Uterine smooth muscle cell (primary cell): Measurements from ENCODE around the gene COX6B1. TPM values are rescaled to one million over a fixed set of nuclear protein-coding genes. Genes with fewer than 3 reads are reported as not detected.

Source experiments
- total RNA-seq: library from RNA; depleted of rRNA; stranded (reverse); fragments of >200 nt; gene quantifications from 2 replicates; pipeline ENCODE4 v1.2.3, GENCODE V29; 2014

Gene COX6B1
- total RNA-seq: 324 and 362 TPM in 2 replicates

GRCh38 chr19:35648017-35648961, at the start of gene COX6B1:
Gene COX6B1, plus strand, starts transcription at chr19:35648323. Its CDS starts 2,921 bp downstream, at chr19:35651244.

GRCh38 chr19:35612559-35613321, 35.4 kb upstream of the COX6B1 start, which contains the start of gene HAUS5:
Gene HAUS5, plus strand, starts transcription at chr19:35612735. Its CDS starts 60 bp downstream, at chr19:35612795.

GRCh38 chr19:35628565-35629331, 19.4 kb upstream of the COX6B1 start, which contains the start of gene RBM42:
Gene RBM42, plus strand, starts transcription at chr19:35629036. Its CDS starts 118 bp downstream, at chr19:35629154.

GRCh38 chr19:35641515-35642151, 6.5 kb upstream of the COX6B1 start, which contains the start of gene ETV2:
Gene ETV2, plus strand, starts transcription at chr19:35641745. Its CDS starts 716 bp downstream, at chr19:35642461.

GRCh38 chr19:35666251-35666913, 18.3 kb downstream of the COX6B1 start, which contains the start of gene UPK1A:
Gene UPK1A, plus strand, starts transcription at chr19:35666517. Its CDS starts 296 bp downstream, at chr19:35666813.

GRCh38 chr19:35704218-35704617, 56.1 kb downstream of the COX6B1 start, which contains the start of gene ZBTB32:
Gene ZBTB32, plus strand, starts transcription at chr19:35704558. Its CDS starts 10,069 bp downstream, at chr19:35714627.

Other genes starting within 250 kb of the COX6B1 start
- not detected in 2 replicates for gene FFAR2, start 200.1 kb upstream of the COX6B1 start, total RNA-seq
- not detected in 2 replicates for gene KRTDAP, start 157.9 kb upstream of the COX6B1 start, total RNA-seq
- 14.1 and 21.9 TPM in 2 replicates for gene DMKN, start 134.7 kb upstream of the COX6B1 start, total RNA-seq
- 1.7 and 4.5 TPM in 2 replicates for gene SBSN, start 120.0 kb upstream of the COX6B1 start, total RNA-seq
- gene GAPDHS, start 114.9 kb upstream of the COX6B1 start, total RNA-seq: not detected in 2 replicates
- gene TMEM147, start 102.7 kb upstream of the COX6B1 start, total RNA-seq: 80.7 and 104 TPM in 2 replicates
- not detected in 2 replicates for gene ATP4A, start 84.7 kb upstream of the COX6B1 start, total RNA-seq
- gene PMIS2, start 62.1 kb upstream of the COX6B1 start, total RNA-seq: not detected in 2 replicates
- gene HAUS5, start 35.6 kb upstream of the COX6B1 start, total RNA-seq: 9.4 and 16.6 TPM in 2 replicates
- 41.0 and 49.0 TPM in 2 replicates for gene RBM42, start 19.3 kb upstream of the COX6B1 start, total RNA-seq
- 0.11 and 0.50 TPM in 2 replicates for gene ETV2, start 6.6 kb upstream of the COX6B1 start, total RNA-seq
- gene UPK1A, start 18.2 kb downstream of the COX6B1 start, total RNA-seq: not detected in 2 replicates
- gene ZBTB32, start 56.2 kb downstream of the COX6B1 start, total RNA-seq: not detected in 2 replicates
- gene KMT2B, start 69.7 kb downstream of the COX6B1 start, total RNA-seq: 7.5 TPM in 2 replicates
- gene IGFLR1, start 94.1 kb downstream of the COX6B1 start, total RNA-seq: 0.62 and 0.66 TPM in 2 replicates
- gene U2AF1L4, start 97.1 kb downstream of the COX6B1 start, total RNA-seq: 6.1 and 8.9 TPM in 2 replicates
- 8.6 and 12.1 TPM in 2 replicates for gene PSENEN, start 97.3 kb downstream of the COX6B1 start, total RNA-seq
- 12.2 and 16.5 TPM in 2 replicates for gene LIN37, start 100.3 kb downstream of the COX6B1 start, total RNA-seq
- gene HSPB6, start 108.7 kb downstream of the COX6B1 start, total RNA-seq: 49.6 and 161 TPM in 2 replicates
- 6.1 and 7.9 TPM in 2 replicates for gene PROSER3, start 109.9 kb downstream of the COX6B1 start, total RNA-seq
- gene ARHGAP33, start 127.2 kb downstream of the COX6B1 start, total RNA-seq: 6.2 and 11.7 TPM in 2 replicates
- gene PRODH2, start 164.5 kb downstream of the COX6B1 start, total RNA-seq: not detected in 2 replicates
- under 0.01 TPM in 1 of 2 replicates, not detected in the other for gene NPHS1, start 204.2 kb downstream of the COX6B1 start, total RNA-seq
- not detected in 2 replicates for gene KIRREL2, start 208.6 kb downstream of the COX6B1 start, total RNA-seq
- 3.5 and 6.7 TPM in 2 replicates for gene APLP1, start 220.3 kb downstream of the COX6B1 start, total RNA-seq